Osteocyte (in vitro differentiated cells): Measurements from ENCODE around the gene ODC1. TPM values are rescaled to one million over a fixed set of nuclear protein-coding genes. Genes with fewer than 3 reads are reported as not detected.

Experiments
- DNase-seq: peaks from one replicate; pipeline ENCODE4 v3.0.0; 2021; ENCODE audit warnings: mixed read lengths; ENCODE audit not compliant: unreplicated experiment; ENCODE audit errors: extremely low spot score
- H3K27ac Mint-ChIP-seq: one replicate; pipeline ENCODE4 v1.8.0; 2021; ENCODE audit warnings: mild to moderate bottlenecking, mixed read lengths; ENCODE audit not compliant: unreplicated experiment
- H3K27me3 Mint-ChIP-seq: one replicate; pipeline ENCODE4 v1.8.0; 2021; ENCODE audit warnings: mixed read lengths; ENCODE audit not compliant: unreplicated experiment
- H3K36me3 Mint-ChIP-seq: one replicate; pipeline ENCODE4 v1.8.0; 2021; ENCODE audit warnings: mixed read lengths; ENCODE audit not compliant: unreplicated experiment
- H3K4me1 Mint-ChIP-seq: one replicate; pipeline ENCODE4 v1.8.0; 2021; ENCODE audit warnings: mixed read lengths; ENCODE audit not compliant: unreplicated experiment
- H3K4me3 Mint-ChIP-seq: one replicate; pipeline ENCODE4 v1.8.0; 2021; ENCODE audit warnings: mild to moderate bottlenecking, moderate library complexity, mixed read lengths; ENCODE audit not compliant: unreplicated experiment
- H3K9me3 Mint-ChIP-seq: one replicate; pipeline ENCODE4 v1.8.0; 2021; ENCODE audit warnings: mixed read lengths; ENCODE audit not compliant: unreplicated experiment
- total RNA-seq: library from RNA; stranded (reverse); gene quantifications from 2 replicates; pipeline ENCODE4 v1.2.1, GENCODE V29; 2021
- TF ChIP-seq, protein P1 (sequence below): fragments of 200-600 bp; sonication (generic); IDR thresholded peaks from 2 replicates; pipeline ENCODE4 v1.5.0; 2021; ENCODE audit warnings: antibody characterized with exemption, mild to moderate bottlenecking, moderate library complexity

Gene ODC1
- total RNA-seq, 1 donor from 2014 or later, result 44.8 TPM

DNA sequence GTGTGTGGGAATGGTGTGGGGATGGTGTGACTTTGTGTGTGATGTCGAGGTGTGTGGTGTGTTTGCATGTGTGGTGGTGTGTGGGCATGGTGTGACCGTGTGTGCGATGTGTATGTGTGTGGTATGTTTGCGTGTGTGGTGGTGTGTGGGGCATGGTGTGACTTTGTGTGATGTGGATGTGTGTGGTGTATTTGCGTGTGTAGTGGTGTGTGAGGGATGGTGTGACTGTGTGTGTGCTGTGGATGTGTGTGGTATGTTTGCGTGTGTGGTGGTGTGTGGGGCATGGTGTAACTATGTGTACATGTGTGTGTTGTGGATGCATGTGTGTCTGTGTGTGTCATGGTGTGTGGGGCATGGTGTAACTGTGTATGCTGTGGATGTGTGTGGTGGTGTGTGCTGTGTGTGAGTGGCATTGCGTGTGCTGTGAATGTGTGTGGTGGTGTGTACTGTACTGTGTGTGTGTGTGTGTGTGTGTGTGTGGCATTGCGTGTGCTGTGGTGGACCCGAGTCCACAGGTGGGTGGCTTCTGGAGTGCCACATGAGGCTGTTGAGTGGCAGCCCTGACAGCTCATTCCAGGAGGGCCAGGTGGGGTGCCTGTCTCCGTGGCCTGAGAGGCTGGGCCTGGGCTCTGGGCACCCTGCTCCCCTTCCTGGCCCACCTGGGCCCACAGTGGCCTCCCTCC, 14.7 kb downstream of the ODC1 start:
- H3K27me3 Mint-ChIP-seq, result no peaks in the 10 kb centered on the region
- H3K9me3 Mint-ChIP-seq, result no peaks in the 10 kb centered on the region
- no peak overlapping the region for H3K4me3 Mint-ChIP-seq
- H3K4me1 Mint-ChIP-seq, result peaks cover 21% of the 10 kb centered on the region
- DNase-seq, result no peak
- TF ChIP-seq, protein P1, sequence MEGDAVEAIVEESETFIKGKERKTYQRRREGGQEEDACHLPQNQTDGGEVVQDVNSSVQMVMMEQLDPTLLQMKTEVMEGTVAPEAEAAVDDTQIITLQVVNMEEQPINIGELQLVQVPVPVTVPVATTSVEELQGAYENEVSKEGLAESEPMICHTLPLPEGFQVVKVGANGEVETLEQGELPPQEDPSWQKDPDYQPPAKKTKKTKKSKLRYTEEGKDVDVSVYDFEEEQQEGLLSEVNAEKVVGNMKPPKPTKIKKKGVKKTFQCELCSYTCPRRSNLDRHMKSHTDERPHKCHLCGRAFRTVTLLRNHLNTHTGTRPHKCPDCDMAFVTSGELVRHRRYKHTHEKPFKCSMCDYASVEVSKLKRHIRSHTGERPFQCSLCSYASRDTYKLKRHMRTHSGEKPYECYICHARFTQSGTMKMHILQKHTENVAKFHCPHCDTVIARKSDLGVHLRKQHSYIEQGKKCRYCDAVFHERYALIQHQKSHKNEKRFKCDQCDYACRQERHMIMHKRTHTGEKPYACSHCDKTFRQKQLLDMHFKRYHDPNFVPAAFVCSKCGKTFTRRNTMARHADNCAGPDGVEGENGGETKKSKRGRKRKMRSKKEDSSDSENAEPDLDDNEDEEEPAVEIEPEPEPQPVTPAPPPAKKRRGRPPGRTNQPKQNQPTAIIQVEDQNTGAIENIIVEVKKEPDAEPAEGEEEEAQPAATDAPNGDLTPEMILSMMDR, result no peak
- no peak overlapping the region for H3K27ac Mint-ChIP-seq
- H3K36me3 Mint-ChIP-seq, result no peaks in the 10 kb centered on the region

GRCh38 chr2:10432311-10433181, 15.6 kb downstream of the ODC1 start:
- Mint-ChIP-seq H3K36me3 (no peaks in the 10 kb centered on the region), H3K9me3 (no peaks in the 10 kb centered on the region), H3K4me1 (peaks cover 21% of the 10 kb centered on the region), H3K4me3 (no peak overlapping the region), H3K27me3 (no peaks in the 10 kb centered on the region), H3K27ac (no peak overlapping the region)
- TF ChIP-seq, protein P1, result no peak
- no peak for DNase-seq

GRCh38 chr2:10431797-10432196, 16.3 kb downstream of the ODC1 start:
- no peak for DNase-seq
- no peaks in the 10 kb centered on the region for H3K27me3 Mint-ChIP-seq

GRCh38 chr2:10430886-10431622, 17.1 kb downstream of the ODC1 start:
- Mint-ChIP-seq H3K36me3 (peaks cover 4% of the 10 kb centered on the region), H3K9me3 (no peaks in the 10 kb centered on the region), H3K27ac (no peak overlapping the region), H3K4me3 (no peak overlapping the region), H3K27me3 (no peaks in the 10 kb centered on the region), H3K4me1 (peaks cover 21% of the 10 kb centered on the region)
- TF ChIP-seq, protein P1, result no peak
- DNase-seq, result no peak

More at GRCh38 chr2:10431797-10432196, 16.3 kb downstream of the ODC1 start:
- Mint-ChIP-seq H3K36me3 (peaks cover 4% of the 10 kb centered on the region), H3K4me3 (no peak overlapping the region), H3K27ac (no peak overlapping the region), H3K4me1 (peaks cover 21% of the 10 kb centered on the region), H3K9me3 (no peaks in the 10 kb centered on the region)
- TF ChIP-seq, protein P1, result no peak
